ENCODE measurements around the gene MTMR10. TPM values are rescaled to one million over a fixed set of nuclear protein-coding genes. Genes with fewer than 3 reads are reported as not detected.

The MTMR10 gene
- total RNA-seq, 1 experiment from 2014 or later = 16.0 TPM

DNA sequence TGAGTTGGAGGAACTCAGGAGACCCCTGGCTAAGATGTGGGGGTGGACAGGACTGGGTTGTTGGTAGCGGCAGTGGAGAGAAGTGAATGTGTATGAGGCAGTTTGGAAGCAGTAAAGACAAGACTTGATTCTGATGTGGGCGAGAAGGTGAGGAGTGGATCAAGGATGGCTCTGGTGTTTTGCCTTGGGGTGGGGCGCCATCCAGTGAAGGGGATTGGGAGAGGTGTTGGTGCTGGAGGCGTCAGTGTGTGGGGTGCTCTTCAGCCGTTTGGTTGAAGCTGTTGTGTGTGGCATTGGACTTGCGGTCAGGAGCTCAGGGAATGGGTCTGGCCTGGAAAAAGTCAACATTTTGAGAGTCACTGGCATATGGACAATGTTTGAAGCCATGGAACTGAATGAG is 74.4 kb downstream of the MTMR10 start:
- H3K27me3 ChIP-seq (replicated peaks; ENCODE audit: insufficient read depth, low read depth, low read length, poor library complexity) = no peaks in the 10 kb centered on the region
- no peak for DNase-seq (ENCODE audit: low spot score)
- BruUV-seq (replicated peaks) = no TSS peak
- H3K4me3 ChIP-seq (ENCODE audit: low read depth, low read length, poor library complexity, severe bottlenecking) = no peak overlapping the region
- intact Hi-C loops (cut with micrococcal nuclease; ENCODE audit: unreplicated experiment) = no loop called here
- CTCF ChIA-PET = no interaction called here
- POLR2A ChIA-PET (ENCODE audit: low non-redundant PET) = no interaction called here
- no peaks in the 10 kb centered on the region for H3K9me3 ChIP-seq (ENCODE audit: low read depth, low read length, poor library complexity, severe bottlenecking)
- peaks cover 76% of the 10 kb centered on the region for H3K36me3 ChIP-seq (ENCODE audit: insufficient read depth, low read length, poor library complexity, severe bottlenecking)
- no peaks in the 10 kb centered on the region for H3K4me1 ChIP-seq (ENCODE audit: insufficient read depth, low read length, poor library complexity, severe bottlenecking)
- no peak overlapping the region for H3K27ac ChIP-seq (ENCODE audit: low read depth, low read length, poor library complexity, severe bottlenecking)
- TF ChIP-seq, protein P1, sequence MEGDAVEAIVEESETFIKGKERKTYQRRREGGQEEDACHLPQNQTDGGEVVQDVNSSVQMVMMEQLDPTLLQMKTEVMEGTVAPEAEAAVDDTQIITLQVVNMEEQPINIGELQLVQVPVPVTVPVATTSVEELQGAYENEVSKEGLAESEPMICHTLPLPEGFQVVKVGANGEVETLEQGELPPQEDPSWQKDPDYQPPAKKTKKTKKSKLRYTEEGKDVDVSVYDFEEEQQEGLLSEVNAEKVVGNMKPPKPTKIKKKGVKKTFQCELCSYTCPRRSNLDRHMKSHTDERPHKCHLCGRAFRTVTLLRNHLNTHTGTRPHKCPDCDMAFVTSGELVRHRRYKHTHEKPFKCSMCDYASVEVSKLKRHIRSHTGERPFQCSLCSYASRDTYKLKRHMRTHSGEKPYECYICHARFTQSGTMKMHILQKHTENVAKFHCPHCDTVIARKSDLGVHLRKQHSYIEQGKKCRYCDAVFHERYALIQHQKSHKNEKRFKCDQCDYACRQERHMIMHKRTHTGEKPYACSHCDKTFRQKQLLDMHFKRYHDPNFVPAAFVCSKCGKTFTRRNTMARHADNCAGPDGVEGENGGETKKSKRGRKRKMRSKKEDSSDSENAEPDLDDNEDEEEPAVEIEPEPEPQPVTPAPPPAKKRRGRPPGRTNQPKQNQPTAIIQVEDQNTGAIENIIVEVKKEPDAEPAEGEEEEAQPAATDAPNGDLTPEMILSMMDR (conservative IDR thresholded peaks at IDR 0.05; ENCODE audit: low read depth, low read length) = no peak
- TF ChIP-seq EZH2 (IDR thresholded peaks at IDR 0.05; ENCODE audit: borderline replicate concordance, low read depth, low read length, poor library complexity, severe bottlenecking) = no peak

DNA sequence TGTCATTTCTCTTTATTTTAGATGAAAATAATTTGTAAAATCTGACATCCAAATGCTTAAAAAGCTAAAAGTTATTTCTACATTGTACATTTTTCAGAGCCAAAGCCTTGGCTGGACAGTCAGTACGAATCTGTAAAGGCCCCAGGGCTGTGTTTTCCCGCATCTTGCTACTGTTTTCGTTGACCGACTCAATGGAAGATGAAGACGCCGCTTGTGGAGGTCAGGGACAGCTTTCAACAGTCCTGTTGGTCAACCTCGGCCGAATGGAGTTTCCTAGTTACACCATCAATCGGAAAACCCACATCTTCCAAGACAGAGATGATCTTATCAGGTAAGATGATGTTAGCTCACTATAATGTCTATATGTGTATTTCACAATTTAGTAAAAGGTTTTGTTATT is 77.7 kb downstream of the MTMR10 start:
- ChIA-PET POLR2A (ENCODE audit: low non-redundant PET) (no interaction called here), CTCF (no interaction called here)
- H3K27ac ChIP-seq (ENCODE audit: low read depth, low read length, poor library complexity, severe bottlenecking) = no peak overlapping the region
- no peaks in the 10 kb centered on the region for H3K9me3 ChIP-seq (ENCODE audit: low read depth, low read length, poor library complexity, severe bottlenecking)
- H3K4me3 ChIP-seq (ENCODE audit: low read depth, low read length, poor library complexity, severe bottlenecking) = no peak overlapping the region
- peaks cover 69% of the 10 kb centered on the region for H3K36me3 ChIP-seq (ENCODE audit: insufficient read depth, low read length, poor library complexity, severe bottlenecking)
- TF ChIP-seq, protein P1 (conservative IDR thresholded peaks at IDR 0.05; ENCODE audit: low read depth, low read length) = no peak
- no peak for TF ChIP-seq EZH2 (IDR thresholded peaks at IDR 0.05; ENCODE audit: borderline replicate concordance, low read depth, low read length, poor library complexity, severe bottlenecking)
- H3K4me1 ChIP-seq (ENCODE audit: insufficient read depth, low read length, poor library complexity, severe bottlenecking) = no peaks in the 10 kb centered on the region
- no peaks in the 10 kb centered on the region for H3K27me3 ChIP-seq (replicated peaks; ENCODE audit: insufficient read depth, low read depth, low read length, poor library complexity)
- no TSS peak for BruUV-seq (replicated peaks)
- intact Hi-C loops (cut with micrococcal nuclease; ENCODE audit: unreplicated experiment) = no loop called here
- no peak for DNase-seq (ENCODE audit: low spot score)

DNA sequence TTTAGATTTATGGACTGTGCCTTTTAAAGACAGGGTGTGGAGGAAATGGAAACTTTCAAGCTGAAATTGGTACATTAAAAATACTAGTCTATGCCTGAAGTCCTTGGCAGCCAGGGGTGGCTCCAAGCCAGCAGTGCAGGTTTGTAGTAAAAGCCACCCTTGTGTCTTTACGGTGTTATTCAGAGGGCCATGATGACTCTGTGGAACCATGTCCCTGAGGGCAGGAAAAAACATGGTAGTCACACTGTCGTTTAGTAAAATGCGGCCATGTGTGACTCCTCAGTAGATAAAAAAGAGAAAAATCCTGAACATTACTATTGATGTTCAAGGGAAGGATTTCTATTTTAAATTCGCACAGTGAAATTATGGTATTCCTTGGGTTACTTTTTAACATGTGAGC is 85.1 kb downstream of the MTMR10 start:
- H3K9me3 ChIP-seq (ENCODE audit: low read depth, low read length, poor library complexity, severe bottlenecking) = no peaks in the 10 kb centered on the region
- H3K27ac ChIP-seq (ENCODE audit: low read depth, low read length, poor library complexity, severe bottlenecking) = peak overlapping the region; percentile 33
- BruUV-seq (replicated peaks) = no TSS peak
- ChIA-PET CTCF (no interaction called here), POLR2A (ENCODE audit: low non-redundant PET) (no interaction called here)
- peaks cover 9% of the 10 kb centered on the region for H3K4me1 ChIP-seq (ENCODE audit: insufficient read depth, low read length, poor library complexity, severe bottlenecking)
- no peaks in the 10 kb centered on the region for H3K27me3 ChIP-seq (replicated peaks; ENCODE audit: insufficient read depth, low read depth, low read length, poor library complexity)
- no peak for TF ChIP-seq EZH2 (IDR thresholded peaks at IDR 0.05; ENCODE audit: borderline replicate concordance, low read depth, low read length, poor library complexity, severe bottlenecking)
- TF ChIP-seq, protein P1 (conservative IDR thresholded peaks at IDR 0.05; ENCODE audit: low read depth, low read length) = no peak
- DNase-seq (ENCODE audit: low spot score) = no peak
- H3K36me3 ChIP-seq (ENCODE audit: insufficient read depth, low read length, poor library complexity, severe bottlenecking) = peaks cover 40% of the 10 kb centered on the region
- intact Hi-C loops (cut with micrococcal nuclease; ENCODE audit: unreplicated experiment) = no loop called here
- H3K4me3 ChIP-seq (ENCODE audit: low read depth, low read length, poor library complexity, severe bottlenecking) = no peak overlapping the region

Measured in A673 (cell line).